Spleen (tissue), 7 donors: Measurements from ENCODE around the gene SLAMF9.

Experiments
- CTCF ChIP-seq, 11 experiments: fragments of 200-600 bp in 7 of 11; fragments of 450-650 bp in 4 of 11; sonication (generic) in 4 of 11; IDR thresholded peaks in 8 of 11; conservative IDR thresholded peaks in 3 of 11; 1 replicate in 7 of 11; 2 replicates in 4 of 11; pipeline versions ENCODE4 v1.4.0 to v1.8.0; 2016 to 2021; ENCODE audit warnings: antibody characterized with exemption in 11 of 11, inconsistent platforms in 4 of 11, mild to moderate bottlenecking in 1 of 11
- POLR2A ChIP-seq, 3 donors: fragments of 450-650 bp; IDR thresholded peaks; one replicate each; pipeline ENCODE4 v1.5.1; 2017; ENCODE audit warnings: antibody characterized with exemption in 3 of 3, mild to moderate bottlenecking in 1 of 3
- POLR2AphosphoS5 ChIP-seq, 3 donors: sonication (generic); formaldehyde crosslinking; IDR thresholded peaks; one replicate each; pipeline ENCODE4 v1.5.1; 2017; ENCODE audit warnings: antibody characterized with exemption in 3 of 3
- donor health status: DM: no; HTN: no; CAD: no; lungs with moderate emphysema.
- donor health status: DM: no; HTN: no; CAD: no.
- donor health status: DM: no; HTN: no; CAD: no.

GRCh38 chr1:159930634-159931033 lies 23.4 kb downstream of the SLAMF9 start:
- no peak for TF ChIP-seq CTCF (IDR thresholded peaks at IDR 0.05 in 8 of 11, conservative IDR thresholded peaks at IDR 0.05 in 3 of 11)
- TF ChIP-seq POLR2A (IDR thresholded peaks at IDR 0.05), result no peak
- no peak for TF ChIP-seq POLR2AphosphoS5 (IDR thresholded peaks at IDR 0.05)
